ENCODE results near the gene SELENOM.
A peak's percentile ranks its signal among the peaks of the same experiment; 100 is the strongest.

GRCh38 chr22:31107178-31107893 is at the start of gene SELENOM:
- TF ChIP-seq CTCF (IDR thresholded peaks at IDR 0.05) (peak; percentile 77), EZH2 (IDR thresholded peaks at IDR 0.05; ENCODE audit: borderline replicate concordance, insufficient read depth, low read depth, low read length, poor library complexity, severe bottlenecking) (no peak)
